Measurements from ENCODE around the gene HSPB2.

Gene HSPB2

GRCh38 chr11:111944139-111944538 is 31.6 kb downstream of the HSPB2 start:
- TF ChIP-seq CTCF (conservative IDR thresholded peaks at IDR 0.05; ENCODE audit: low read length) (no peak), EZH2phosphoT487 (IDR thresholded peaks at IDR 0.05; ENCODE audit: borderline replicate concordance) (no peak)
- peak overlapping the region; percentile 40 for H3K9ac ChIP-seq (ENCODE audit: low read depth, low read length, poor library complexity, severe bottlenecking)
- no peaks in the 10 kb centered on the region for H3K9me3 ChIP-seq (ENCODE audit: insufficient read depth, low read depth, low read length)
- H3K4me1 ChIP-seq (ENCODE audit: insufficient read depth, low read length, poor library complexity, severe bottlenecking), result peaks cover 39% of the 10 kb centered on the region
- H3K4me3 ChIP-seq (ENCODE audit: low read length, poor library complexity, severe bottlenecking), result peak overlapping the region; percentile 53
- H3K4me2 ChIP-seq (ENCODE audit: low read depth, low read length, poor library complexity, severe bottlenecking), result peak overlapping the region; percentile 68
- no peaks in the 10 kb centered on the region for H4K20me1 ChIP-seq (ENCODE audit: insufficient read depth, low read length, poor library complexity, severe bottlenecking)
- no peaks in the 10 kb centered on the region for H3K27me3 ChIP-seq (ENCODE audit: insufficient read depth, low read length, poor library complexity, severe bottlenecking)
- H3K79me2 ChIP-seq (ENCODE audit: insufficient read depth, low read length), result no peaks in the 10 kb centered on the region
- H2AFZ ChIP-seq (ENCODE audit: low read length), result peak overlapping the region; percentile 71
- H3K9me2 ChIP-seq (replicated peaks; ENCODE audit: low read depth, low read length), result no peaks in the 10 kb centered on the region
- H3F3A ChIP-seq (ENCODE audit: low read depth), result no peaks in the 10 kb centered on the region
- no peaks in the 10 kb centered on the region for H3K36me3 ChIP-seq (ENCODE audit: insufficient read depth, low read length)

GRCh38 chr11:111944651-111945051 is 32.1 kb downstream of the HSPB2 start:
- H3K9me3 ChIP-seq (ENCODE audit: insufficient read depth, low read depth, low read length), result no peaks in the 10 kb centered on the region
- no peaks in the 10 kb centered on the region for H3K79me2 ChIP-seq (ENCODE audit: insufficient read depth, low read length)
- H2AFZ ChIP-seq (ENCODE audit: low read length), result peak overlapping the region; percentile 71
- no peaks in the 10 kb centered on the region for H3K36me3 ChIP-seq (ENCODE audit: insufficient read depth, low read length)
- no peaks in the 10 kb centered on the region for H4K20me1 ChIP-seq (ENCODE audit: insufficient read depth, low read length, poor library complexity, severe bottlenecking)
- no peak for TF ChIP-seq EZH2phosphoT487 (IDR thresholded peaks at IDR 0.05; ENCODE audit: borderline replicate concordance)
- no peak for TF ChIP-seq CTCF (conservative IDR thresholded peaks at IDR 0.05; ENCODE audit: low read length)
- H3K9me2 ChIP-seq (replicated peaks; ENCODE audit: low read depth, low read length), result no peaks in the 10 kb centered on the region
- H3K9ac ChIP-seq (ENCODE audit: low read depth, low read length, poor library complexity, severe bottlenecking), result peak overlapping the region; percentile 40
- H3K4me3 ChIP-seq (ENCODE audit: low read length, poor library complexity, severe bottlenecking), result peak overlapping the region; percentile 53
- H3F3A ChIP-seq (ENCODE audit: low read depth), result no peaks in the 10 kb centered on the region
- no peaks in the 10 kb centered on the region for H3K27me3 ChIP-seq (ENCODE audit: insufficient read depth, low read length, poor library complexity, severe bottlenecking)
- H3K4me1 ChIP-seq (ENCODE audit: insufficient read depth, low read length, poor library complexity, severe bottlenecking), result peaks cover 42% of the 10 kb centered on the region
- H3K4me2 ChIP-seq (ENCODE audit: low read depth, low read length, poor library complexity, severe bottlenecking), result peak overlapping the region; percentile 68

GRCh38 chr11:111945198-111945597 is 32.7 kb downstream of the HSPB2 start:
- no peaks in the 10 kb centered on the region for H3K9me2 ChIP-seq (replicated peaks; ENCODE audit: low read depth, low read length)
- peak overlapping the region; percentile 68 for H3K4me2 ChIP-seq (ENCODE audit: low read depth, low read length, poor library complexity, severe bottlenecking)
- no peaks in the 10 kb centered on the region for H4K20me1 ChIP-seq (ENCODE audit: insufficient read depth, low read length, poor library complexity, severe bottlenecking)
- H3K4me1 ChIP-seq (ENCODE audit: insufficient read depth, low read length, poor library complexity, severe bottlenecking), result peaks cover 41% of the 10 kb centered on the region
- no peak overlapping the region for H3K4me3 ChIP-seq (ENCODE audit: low read length, poor library complexity, severe bottlenecking)
- H3K79me2 ChIP-seq (ENCODE audit: insufficient read depth, low read length), result no peaks in the 10 kb centered on the region
- no peaks in the 10 kb centered on the region for H3K9me3 ChIP-seq (ENCODE audit: insufficient read depth, low read depth, low read length)
- TF ChIP-seq EZH2phosphoT487 (IDR thresholded peaks at IDR 0.05; ENCODE audit: borderline replicate concordance), result no peak
- no peak for TF ChIP-seq CTCF (conservative IDR thresholded peaks at IDR 0.05; ENCODE audit: low read length)
- no peaks in the 10 kb centered on the region for H3K36me3 ChIP-seq (ENCODE audit: insufficient read depth, low read length)
- H3K27me3 ChIP-seq (ENCODE audit: insufficient read depth, low read length, poor library complexity, severe bottlenecking), result no peaks in the 10 kb centered on the region
- H2AFZ ChIP-seq (ENCODE audit: low read length), result peak overlapping the region; percentile 71; the same call in 1 of the 2 replicates
- peak overlapping the region; percentile 40 for H3K9ac ChIP-seq (ENCODE audit: low read depth, low read length, poor library complexity, severe bottlenecking)
- H3F3A ChIP-seq (ENCODE audit: low read depth), result no peaks in the 10 kb centered on the region

All from Loucy (cell line).